GM19351 (cell line): Measurements from ENCODE around the gene CIC.

ENCODE experiments used
- ATAC-seq: cut with Tn5 transposase; IDR thresholded peaks from one replicate; pipeline ENCODE4 v1.9.1; 2021; ENCODE audit warnings: mild to moderate bottlenecking, moderate library complexity; ENCODE audit not compliant: unreplicated experiment

Gene CIC

GRCh38 chr19:42275103-42275502 is 6.1 kb downstream of the CIC start:
- no peak for ATAC-seq

GRCh38 chr19:42275517-42275916 is 6.5 kb downstream of the CIC start:
- no peak for ATAC-seq

GRCh38 chr19:42276284-42276683 is 7.2 kb downstream of the CIC start:
- no peak for ATAC-seq

GRCh38 chr19:42276821-42277220 is 7.8 kb downstream of the CIC start:
- ATAC-seq, result no peak

- ATAC-seq, result no peak
Measured at GRCh38 chr19:42277821-42278451, 8.9 kb downstream of the CIC start.

GRCh38 chr19:42278452-42279154 is 9.6 kb downstream of the CIC start:
- no peak for ATAC-seq

GRCh38 chr19:42279155-42279901 is 10.3 kb downstream of the CIC start:
- no peak for ATAC-seq

- peak; percentile 32 for ATAC-seq
Measured at GRCh38 chr19:42279902-42280814, 11.1 kb downstream of the CIC start.

- ATAC-seq, result no peak
Measured at GRCh38 chr19:42280815-42281145, 11.7 kb downstream of the CIC start.

- ATAC-seq, result no peak
Measured at GRCh38 chr19:42281146-42281826, 12.2 kb downstream of the CIC start.

- ATAC-seq, result no peak
Measured at GRCh38 chr19:42281827-42282762, 13.0 kb downstream of the CIC start.

- no peak for ATAC-seq
Measured at GRCh38 chr19:42282819-42283187, 13.8 kb downstream of the CIC start.

- peak; percentile 36 for ATAC-seq
Measured at GRCh38 chr19:42283188-42284065, 14.4 kb downstream of the CIC start.

GRCh38 chr19:42284066-42284501 is 15.0 kb downstream of the CIC start:
- peak; percentile 27 for ATAC-seq

GRCh38 chr19:42284591-42285341 is 15.7 kb downstream of the CIC start:
- ATAC-seq, result no peak

GRCh38 chr19:42285541-42285941 is 16.5 kb downstream of the CIC start:
- ATAC-seq, result no peak

- ATAC-seq, result no peak
Measured at GRCh38 chr19:42285988-42286348, 16.9 kb downstream of the CIC start.
